Karpas-422 (cell line): Measurements from ENCODE around the gene HIPK2. TPM values are rescaled to one million over a fixed set of nuclear protein-coding genes. Genes with fewer than 3 reads are reported as not detected.

ENCODE experiments used
- DNase-seq: peaks from one replicate; pipeline ENCODE4 v3.0.0-alpha.2; 2015
- H2AFZ ChIP-seq: fragments of 200-600 bp; sonication (generic); 2 replicates; pipeline ENCODE4 v1.6.1; 2014; ENCODE audit warnings: antibody characterized with exemption, low read length, mixed read lengths
- H3K27ac ChIP-seq: fragments of 200-600 bp; sonication (generic); 2 replicates; pipeline ENCODE4 v1.5.1; 2014; ENCODE audit warnings: mild to moderate bottlenecking, low read length, moderate library complexity
- H3K27me3 ChIP-seq: fragments of 200-600 bp; sonication (generic); 2 replicates; pipeline ENCODE4 v1.6.1; 2014; ENCODE audit warnings: low read length, mixed read lengths
- H3K36me3 ChIP-seq: fragments of 200-600 bp; sonication (generic); 2 replicates; pipeline ENCODE4 v1.6.1; 2014; ENCODE audit warnings: low read length, mixed read lengths; ENCODE audit not compliant: insufficient read depth
- H3K4me1 ChIP-seq: fragments of 200-600 bp; sonication (generic); 2 replicates; pipeline ENCODE4 v1.6.1; 2014; ENCODE audit warnings: mild to moderate bottlenecking, low read length, mixed read lengths
- H3K4me2 ChIP-seq: fragments of 200-600 bp; sonication (generic); 2 replicates; pipeline ENCODE4 v1.6.1; 2014; ENCODE audit warnings: low read length, low read depth, mild to moderate bottlenecking; ENCODE audit not compliant: poor library complexity, severe bottlenecking
- H3K4me3 ChIP-seq: fragments of 200-600 bp; sonication (generic); 2 replicates; pipeline ENCODE4 v1.5.1; 2014; ENCODE audit warnings: mild to moderate bottlenecking, antibody characterized with exemption, low read length, mixed read lengths
- H3K79me2 ChIP-seq: fragments of 200-600 bp; sonication (generic); 2 replicates; pipeline ENCODE4 v1.6.1; 2014; ENCODE audit warnings: mild to moderate bottlenecking, low read length, mixed read lengths
- H3K9ac ChIP-seq: fragments of 200-600 bp; sonication (generic); 2 replicates; pipeline ENCODE4 v1.6.0; 2014; ENCODE audit warnings: low read length
- H3K9me2 ChIP-seq: fragments of 200-600 bp; sonication (generic), shearing (Covaris generic); replicated peaks from 2 replicates; pipeline ENCODE4 v1.6.0; 2014; ENCODE audit warnings: mild to moderate bottlenecking, low read length, moderate library complexity; ENCODE audit not compliant: insufficient read depth
- H3K9me3 ChIP-seq: fragments of 300-700, 200-600 bp; sonication (generic); 2 replicates; pipeline ENCODE4 v1.6.1; 2014; ENCODE audit warnings: low read length, mixed read lengths
- H4K20me1 ChIP-seq: fragments of 200-600 bp; sonication (generic); 2 replicates; pipeline ENCODE4 v1.6.1; 2014; ENCODE audit warnings: mild to moderate bottlenecking, antibody characterized with exemption, low read length, low read depth; ENCODE audit not compliant: insufficient read depth
- total RNA-seq: library from RNA; depleted of rRNA; stranded (reverse); fragments of >200 nt; shearing (Covaris generic); gene quantifications from 2 replicates; pipeline ENCODE4 v1.2.3, GENCODE V29; 2014; ENCODE audit warnings: low replicate concordance

HIPK2 gene
- total RNA-seq, 1 experiment from 2014 or later = not detected

DNA sequence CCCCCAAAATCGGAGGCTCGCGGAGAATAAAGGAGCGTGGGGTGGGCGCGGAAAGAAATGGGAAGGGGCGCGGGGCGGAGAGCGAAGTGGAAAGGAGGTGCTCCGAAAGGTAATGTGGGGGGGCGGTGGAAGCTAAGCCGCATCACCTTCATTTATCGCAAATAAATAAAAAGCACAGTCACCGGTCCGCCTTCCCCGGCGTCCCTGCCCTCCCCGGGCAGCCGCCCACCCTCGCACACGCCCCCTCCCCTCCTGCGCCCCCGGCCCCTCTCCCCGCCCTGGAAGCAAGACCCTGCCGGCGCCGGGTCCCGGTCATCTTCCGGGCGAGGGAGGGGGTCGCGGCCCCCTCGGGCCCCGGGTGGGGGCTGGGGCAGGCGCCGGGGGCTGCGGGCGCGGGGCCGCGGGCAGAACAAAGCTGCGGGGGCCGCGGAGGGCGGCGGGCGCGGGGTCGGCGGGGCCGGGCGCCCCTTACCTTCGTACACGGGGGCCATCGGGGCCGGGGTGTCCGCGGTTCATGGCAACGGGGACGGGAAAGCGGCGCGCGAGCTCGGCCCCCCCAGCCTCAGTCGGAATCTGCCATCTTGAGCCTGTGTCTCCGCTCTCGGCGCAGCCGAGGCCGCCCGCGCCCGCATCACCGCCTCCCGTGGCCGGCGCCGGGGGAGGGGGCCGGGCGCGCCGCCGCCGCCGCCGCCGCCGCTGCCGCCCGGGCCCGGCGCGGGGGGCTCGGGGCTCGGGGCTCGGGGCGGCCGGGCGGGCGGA lies 486 bp downstream of the HIPK2 start:
- Histone ChIP-seq H2AFZ (peak overlapping the region; percentile 91; the same call in 1 of the 2 replicates), H3K27me3 (no peaks in the 10 kb centered on the region), H3K4me3 (peak overlapping the region; percentile 70), H3K4me1 (peaks cover 12% of the 10 kb centered on the region), H3K79me2 (no peaks in the 10 kb centered on the region), H3K9me2 (no peaks in the 10 kb centered on the region), H4K20me1 (no peaks in the 10 kb centered on the region), H3K4me2 (peak overlapping the region; percentile 89), H3K9me3 (no peaks in the 10 kb centered on the region), H3K9ac (peak overlapping the region; percentile 52), H3K36me3 (no peaks in the 10 kb centered on the region), H3K27ac (no peak overlapping the region)
- no peak for DNase-seq

DNA sequence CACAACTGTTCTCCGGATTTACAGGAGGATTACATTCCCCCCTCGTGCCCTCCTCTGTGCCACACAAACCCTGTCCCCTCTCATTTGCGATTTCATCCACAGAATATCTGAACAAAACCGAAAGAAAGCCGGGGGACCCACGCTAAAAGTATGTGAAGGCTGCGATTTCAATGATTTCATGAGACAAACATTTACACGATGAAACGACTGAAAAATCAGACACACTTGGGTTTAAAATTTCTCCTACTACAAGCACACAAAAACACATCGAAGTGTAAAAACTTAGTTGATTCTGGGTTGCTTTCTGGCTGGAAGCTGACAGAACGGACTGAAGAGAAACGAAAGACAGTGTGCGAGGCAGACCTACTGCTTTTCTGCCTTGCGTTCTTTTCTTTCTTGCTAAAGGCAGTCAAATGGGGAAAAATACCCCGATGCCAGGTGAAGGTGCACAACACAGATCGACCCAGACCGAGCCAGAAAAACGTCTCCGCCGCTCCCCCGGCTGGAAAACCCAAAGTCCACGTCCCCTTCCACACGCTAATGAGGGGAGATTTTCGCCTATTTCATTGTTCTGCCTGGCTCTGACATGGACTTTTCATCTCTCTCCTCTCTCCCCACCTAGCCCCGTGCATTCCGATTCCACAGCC lies 1.2 kb downstream of the HIPK2 start:
- peak overlapping the region; percentile 70 for H3K4me3 ChIP-seq

GRCh38 chr7:139775829-139776266 lies 1.9 kb downstream of the HIPK2 start:
- H3K79me2 ChIP-seq = no peaks in the 10 kb centered on the region
- H2AFZ ChIP-seq = 0 out of 2 replicates have a peak overlapping the region, but pooled peaks have one; percentile 91
- peak overlapping the region; percentile 70 for H3K4me3 ChIP-seq

More for the DNA sequence above, 1.2 kb downstream of the HIPK2 start:
- no peaks in the 10 kb centered on the region for H3K27me3 ChIP-seq
- peaks cover 12% of the 10 kb centered on the region for H3K4me1 ChIP-seq
- H4K20me1 ChIP-seq = no peaks in the 10 kb centered on the region
- peak overlapping the region; percentile 89 for H3K4me2 ChIP-seq
- no peaks in the 10 kb centered on the region for H3K9me2 ChIP-seq
- peak overlapping the region; percentile 52 for H3K9ac ChIP-seq
- H3K27ac ChIP-seq = no peak overlapping the region
- no peaks in the 10 kb centered on the region for H3K9me3 ChIP-seq
- no peaks in the 10 kb centered on the region for H3K79me2 ChIP-seq
- H3K36me3 ChIP-seq = no peaks in the 10 kb centered on the region
- peak overlapping the region; percentile 91 for H2AFZ ChIP-seq
- DNase-seq = peak; percentile 55

GRCh38 chr7:139774376-139774775 lies 3.4 kb downstream of the HIPK2 start:
- Histone ChIP-seq H3K4me2 (no peak overlapping the region), H3K79me2 (no peaks in the 10 kb centered on the region)

More at GRCh38 chr7:139775829-139776266, 1.9 kb downstream of the HIPK2 start:
- no peaks in the 10 kb centered on the region for H3K9me2 ChIP-seq
- no peaks in the 10 kb centered on the region for H3K9me3 ChIP-seq
- H3K9ac ChIP-seq = peak overlapping the region; percentile 52
- H3K27me3 ChIP-seq = no peaks in the 10 kb centered on the region
- H3K36me3 ChIP-seq = no peaks in the 10 kb centered on the region
- no peak overlapping the region for H3K27ac ChIP-seq
- DNase-seq = peak; percentile 84
- H3K4me2 ChIP-seq = peak overlapping the region; percentile 89
- H4K20me1 ChIP-seq = no peaks in the 10 kb centered on the region
- H3K4me1 ChIP-seq = peaks cover 12% of the 10 kb centered on the region

GRCh38 chr7:139773371-139773770 lies 4.4 kb downstream of the HIPK2 start:
- no peak overlapping the region for H3K4me3 ChIP-seq
- no peak for DNase-seq
- no peak overlapping the region for H3K27ac ChIP-seq
- no peaks in the 10 kb centered on the region for H3K9me3 ChIP-seq
- no peaks in the 10 kb centered on the region for H3K79me2 ChIP-seq
- H2AFZ ChIP-seq = no peak overlapping the region
- peaks cover 12% of the 10 kb centered on the region for H3K4me1 ChIP-seq
- no peak overlapping the region for H3K9ac ChIP-seq
- H3K4me2 ChIP-seq = no peak overlapping the region
- no peaks in the 10 kb centered on the region for H3K36me3 ChIP-seq
- no peaks in the 10 kb centered on the region for H4K20me1 ChIP-seq
- H3K27me3 ChIP-seq = no peaks in the 10 kb centered on the region; the same call in 1 of the 2 replicates
- no peaks in the 10 kb centered on the region for H3K9me2 ChIP-seq

More at GRCh38 chr7:139774376-139774775, 3.4 kb downstream of the HIPK2 start:
- H3K9me2 ChIP-seq = no peaks in the 10 kb centered on the region
- no peak overlapping the region for H3K9ac ChIP-seq
- H3K9me3 ChIP-seq = no peaks in the 10 kb centered on the region
- H3K4me1 ChIP-seq = peaks cover 12% of the 10 kb centered on the region
- no peak overlapping the region for H3K27ac ChIP-seq
- no peaks in the 10 kb centered on the region; the same call in 1 of the 2 replicates for H3K27me3 ChIP-seq
- H3K4me3 ChIP-seq = no peak overlapping the region
- H4K20me1 ChIP-seq = no peaks in the 10 kb centered on the region
- H3K36me3 ChIP-seq = no peaks in the 10 kb centered on the region
- no peak for DNase-seq
- H2AFZ ChIP-seq = no peak overlapping the region

DNA sequence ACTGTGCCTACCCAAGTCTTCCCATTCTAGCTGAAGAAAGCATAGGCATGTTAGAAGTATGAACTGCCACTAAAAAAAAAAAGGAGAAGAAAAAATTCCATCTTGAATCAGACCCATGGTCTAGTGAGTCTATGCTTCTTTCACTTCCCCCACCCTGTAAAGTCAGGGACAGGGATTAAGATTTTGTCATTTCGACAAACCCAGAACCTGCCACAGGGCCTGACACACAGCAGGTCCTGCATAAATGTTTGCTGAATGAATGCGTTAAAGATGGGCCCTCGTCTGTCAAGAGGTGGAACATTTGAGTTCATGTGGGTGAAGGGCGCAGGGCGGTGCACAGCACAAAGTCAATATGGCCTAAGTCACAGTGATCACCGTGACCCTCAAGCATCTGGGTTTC lies 4.9 kb downstream of the HIPK2 start:
- Histone ChIP-seq H3K4me1 (peaks cover 12% of the 10 kb centered on the region), H3K36me3 (no peaks in the 10 kb centered on the region)

DNA sequence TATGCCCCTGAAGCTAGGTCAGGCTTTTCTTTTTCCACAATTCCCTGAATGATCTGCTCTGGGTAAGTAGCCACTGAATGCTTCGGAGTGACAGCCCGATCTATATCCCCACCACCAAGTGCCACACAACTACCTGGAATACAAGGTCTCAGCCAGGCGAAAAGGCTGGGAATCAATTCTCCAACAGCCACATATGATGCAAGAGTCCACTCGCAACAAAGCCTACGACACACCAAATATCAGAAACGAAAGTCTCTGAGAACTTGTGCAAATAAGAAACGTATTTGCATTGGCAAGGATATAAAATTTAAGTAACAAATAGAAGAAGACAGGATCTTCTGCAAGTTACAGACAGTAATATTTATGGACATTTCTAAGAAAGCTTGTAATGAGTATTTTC lies 5.7 kb downstream of the HIPK2 start:
- no peak overlapping the region for H3K4me3 ChIP-seq
- H3K9ac ChIP-seq = no peak overlapping the region
- no peak for DNase-seq
- no peak overlapping the region for H3K4me2 ChIP-seq
- H3K27me3 ChIP-seq = no peaks in the 10 kb centered on the region; the same call in 1 of the 2 replicates
- no peaks in the 10 kb centered on the region for H3K79me2 ChIP-seq
- H3K9me3 ChIP-seq = no peaks in the 10 kb centered on the region
- peaks cover 12% of the 10 kb centered on the region for H3K4me1 ChIP-seq
- no peaks in the 10 kb centered on the region for H3K9me2 ChIP-seq
- H2AFZ ChIP-seq = no peak overlapping the region
- no peaks in the 10 kb centered on the region for H3K36me3 ChIP-seq
- no peaks in the 10 kb centered on the region for H4K20me1 ChIP-seq
- H3K27ac ChIP-seq = no peak overlapping the region

More for the DNA sequence above, 4.9 kb downstream of the HIPK2 start:
- Histone ChIP-seq H3K4me3 (no peak overlapping the region), H3K27me3 (no peaks in the 10 kb centered on the region; the same call in 1 of the 2 replicates), H3K4me2 (no peak overlapping the region), H2AFZ (no peak overlapping the region), H3K9me2 (no peaks in the 10 kb centered on the region), H4K20me1 (no peaks in the 10 kb centered on the region), H3K9me3 (no peaks in the 10 kb centered on the region), H3K9ac (no peak overlapping the region), H3K79me2 (no peaks in the 10 kb centered on the region), H3K27ac (no peak overlapping the region)
- DNase-seq = no peak
